Ureter (tissue), 1 donor: ENCODE data around the gene SEPHS2. TPM values are rescaled to one million over a fixed set of nuclear protein-coding genes. Genes with fewer than 3 reads are reported as not detected.
"Not testable (repeated sequence)": the region's sequence is repeated elsewhere in the genome, so short reads cannot be mapped to it uniquely, and the experiment has no call there.

ENCODE experiments used
- DNase-seq: peaks from one replicate; pipeline ENCODE4 v3.0.0-alpha.2; 2020; ENCODE audit warnings: low spot score
- total RNA-seq: library from RNA; stranded (reverse); gene quantifications from one replicate; pipeline ENCODE4 v1.2.4, GENCODE V29; 2023
- donor health status: DM: yes; HTN: yes; CAD: no.

Gene SEPHS2
- total RNA-seq, 1 donor from 2014 or later: 36.2 TPM

GRCh38 chr16:30470170-30470512, 24.5 kb upstream of the SEPHS2 start:
- no peak for DNase-seq

GRCh38 chr16:30464078-30464477, 18.4 kb upstream of the SEPHS2 start:
- no peak for DNase-seq

- DNase-seq: not testable (repeated sequence)
Measured at GRCh38 chr16:30461426-30461825, 15.8 kb upstream of the SEPHS2 start.

DNA sequence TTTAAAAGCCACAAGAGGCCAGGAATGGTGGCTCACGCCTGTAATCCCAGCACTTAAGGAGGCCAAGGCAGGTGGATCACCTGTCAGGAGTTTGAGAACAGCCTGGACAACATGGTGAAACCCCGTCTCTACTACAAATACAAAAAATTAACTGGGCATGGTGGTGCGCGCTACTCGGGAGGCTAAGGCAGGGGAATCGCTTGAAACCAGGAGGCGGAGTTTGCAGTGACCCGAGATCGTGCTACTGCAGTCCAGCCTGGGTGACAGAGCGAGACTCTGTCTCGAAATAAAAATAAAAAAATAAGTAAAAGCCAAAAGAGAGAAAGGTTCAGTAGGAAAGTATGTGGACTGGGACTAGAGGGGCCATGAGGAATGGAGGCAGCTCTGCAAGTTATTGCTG, 13.8 kb upstream of the SEPHS2 start:
- no peak for DNase-seq

- no peak for DNase-seq
Measured at GRCh38 chr16:30458561-30459394, 13.1 kb upstream of the SEPHS2 start.

DNA sequence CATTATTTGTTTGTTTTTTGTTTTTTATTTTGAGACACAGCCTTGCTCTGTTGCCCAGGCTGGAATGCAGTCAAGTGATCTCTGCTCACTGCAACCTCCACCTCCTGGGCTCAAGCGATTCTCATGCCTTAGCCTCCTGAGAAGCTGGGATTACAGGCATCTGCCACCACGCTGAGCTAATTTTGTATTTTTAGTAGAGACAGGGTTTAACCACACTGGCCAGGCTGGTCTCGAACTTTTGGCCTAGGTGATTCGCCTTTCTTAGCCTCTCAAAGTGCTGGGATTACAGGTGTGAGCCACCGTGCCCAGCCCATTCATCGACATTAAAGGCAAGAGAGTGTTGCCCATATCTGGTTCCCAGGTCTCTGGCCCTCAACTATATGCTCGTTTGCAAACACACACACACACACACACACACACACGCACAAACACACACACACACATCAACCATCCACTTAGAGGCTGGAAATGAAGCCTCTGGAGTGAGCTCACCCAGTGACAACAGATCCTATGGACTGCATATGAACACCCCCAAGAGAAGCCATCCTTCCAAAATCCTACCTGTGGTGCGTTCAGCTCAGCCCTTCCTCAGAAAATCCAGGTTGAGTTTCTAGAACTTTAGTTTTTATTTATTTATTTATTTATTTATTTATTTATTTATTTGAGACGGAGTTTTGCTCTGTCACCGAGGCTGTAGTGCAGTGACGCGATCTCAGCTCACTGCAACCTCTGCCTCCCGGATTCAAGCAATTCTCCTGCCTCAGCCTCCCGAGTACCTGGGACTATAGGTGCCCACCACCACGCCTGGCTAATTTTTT, 12.3 kb upstream of the SEPHS2 start:
- DNase-seq: no peak

- DNase-seq: no peak
Measured at GRCh38 chr16:30457256-30457655, 11.6 kb upstream of the SEPHS2 start.

DNA sequence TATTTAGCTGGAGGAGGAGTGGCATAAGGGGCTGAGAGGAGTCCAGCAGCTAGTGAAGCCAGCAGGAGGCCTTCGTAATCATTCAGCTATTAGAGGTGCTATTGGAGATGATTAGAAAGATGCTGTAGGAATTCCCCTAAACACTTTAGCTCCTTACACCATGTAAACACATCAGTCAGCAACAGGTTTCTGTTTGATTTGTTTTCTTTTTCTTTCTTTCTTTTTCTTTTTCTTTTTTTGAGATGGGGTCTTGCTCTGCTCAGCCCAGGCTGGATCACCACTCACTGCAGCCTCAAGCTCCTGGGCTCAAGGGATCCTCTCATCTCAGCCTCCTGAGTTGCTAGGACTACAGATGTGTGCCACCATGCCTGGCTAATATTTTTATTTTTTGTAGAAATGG, 10.6 kb upstream of the SEPHS2 start:
- no peak for DNase-seq

DNA sequence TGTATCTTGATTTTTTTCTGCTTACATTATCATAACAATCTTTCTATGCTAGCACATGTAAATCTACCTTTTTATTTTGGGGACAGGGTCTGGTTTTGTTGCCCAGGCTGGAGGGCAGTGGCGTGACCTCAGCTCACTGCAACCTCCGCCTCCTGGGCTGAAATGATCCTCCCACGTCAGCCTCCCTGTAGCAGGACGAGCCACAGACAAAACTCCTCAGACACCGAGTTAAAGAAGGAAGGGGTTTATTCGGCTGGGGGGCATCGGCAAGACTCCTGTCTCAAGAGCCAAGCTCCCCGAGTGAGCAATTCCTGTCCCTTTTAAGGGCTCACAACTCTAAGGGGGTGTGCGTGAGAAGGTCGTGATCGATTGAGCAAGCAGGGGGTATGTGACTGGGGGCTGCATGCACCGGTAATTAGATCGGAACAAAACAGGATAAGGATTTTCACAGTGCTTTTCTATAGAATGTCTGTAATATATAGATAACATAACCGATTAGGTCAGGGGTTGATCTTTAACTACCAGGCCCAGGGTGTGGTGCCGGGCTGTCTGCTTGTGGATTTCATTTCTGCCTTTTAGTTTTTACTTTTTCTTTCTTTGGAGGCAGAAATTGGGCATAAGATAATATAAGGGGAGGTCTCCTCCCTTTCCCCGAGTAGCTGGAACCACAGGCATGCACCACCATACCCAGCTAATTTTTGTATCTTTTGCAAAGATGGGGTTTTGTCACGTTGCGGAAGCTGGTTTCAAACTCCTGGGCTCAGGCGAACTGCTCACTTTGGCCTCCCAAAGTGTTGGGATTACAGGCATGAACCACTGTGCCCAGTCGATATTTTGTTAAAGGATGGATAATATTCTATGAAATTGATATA, 7.3 kb upstream of the SEPHS2 start:
- DNase-seq: not testable (repeated sequence)

DNA sequence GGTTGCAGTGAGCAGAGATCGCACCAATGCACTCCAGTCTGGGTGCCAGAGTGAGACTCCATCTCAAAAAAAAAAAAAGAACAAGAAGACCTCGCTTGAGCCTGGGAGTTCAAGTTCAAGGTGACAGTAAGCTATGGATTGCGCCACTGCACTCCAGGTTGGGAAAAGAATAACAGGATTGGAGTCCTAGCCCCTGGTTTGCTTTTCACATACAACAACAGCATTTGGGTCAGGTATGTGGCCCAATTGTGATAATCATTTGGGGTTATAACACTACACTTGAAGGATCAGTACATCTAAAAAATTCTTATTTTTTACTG, 3.4 kb upstream of the SEPHS2 start:
- DNase-seq: no peak

- no peak for DNase-seq
Measured at GRCh38 chr16:30447512-30448226, 2.0 kb upstream of the SEPHS2 start.

- DNase-seq: no peak
Measured at GRCh38 chr16:30446203-30446595, 525 bp upstream of the SEPHS2 start.

DNA sequence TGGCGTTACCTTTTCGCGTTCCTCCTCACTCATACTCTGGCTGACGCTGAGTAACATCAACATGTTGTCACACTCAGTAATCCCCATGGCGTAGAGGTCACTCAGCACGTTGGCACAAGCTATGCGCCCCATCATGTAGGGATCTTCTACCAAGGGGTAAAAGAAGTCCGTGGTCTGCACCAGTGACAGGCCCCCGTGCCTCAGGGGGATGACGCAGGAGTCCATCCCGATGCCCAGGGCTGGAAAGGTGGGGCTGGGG, 596 bp downstream of the SEPHS2 start:
- no peak for DNase-seq

- no peak for DNase-seq
Measured at GRCh38 chr16:30444231-30445148, 1.2 kb downstream of the SEPHS2 start.

- no peak for DNase-seq
Measured at GRCh38 chr16:30443631-30444030, 2.0 kb downstream of the SEPHS2 start.

- DNase-seq: no peak
Measured at GRCh38 chr16:30439720-30440348, 5.8 kb downstream of the SEPHS2 start.

DNA sequence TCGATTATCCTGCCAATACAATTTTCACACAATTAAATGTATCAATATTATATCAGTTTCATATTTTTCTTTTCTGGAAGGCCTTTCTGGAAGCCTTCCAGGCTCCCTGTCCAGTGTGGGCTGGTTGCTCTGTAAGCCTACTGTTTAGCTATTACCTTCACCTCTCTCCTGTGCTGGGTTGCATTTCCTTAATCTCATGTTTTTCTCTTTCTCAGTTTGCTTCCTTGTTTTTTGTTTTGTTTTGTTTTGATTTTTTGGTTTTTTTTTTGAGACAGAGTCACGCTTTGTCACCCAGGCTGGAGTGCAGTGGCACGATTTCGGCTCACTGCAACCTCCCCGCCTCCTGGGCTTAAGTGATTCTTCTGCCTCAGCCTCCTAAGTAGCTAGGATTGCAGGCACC, 6.8 kb downstream of the SEPHS2 start:
- DNase-seq: no peak

DNA sequence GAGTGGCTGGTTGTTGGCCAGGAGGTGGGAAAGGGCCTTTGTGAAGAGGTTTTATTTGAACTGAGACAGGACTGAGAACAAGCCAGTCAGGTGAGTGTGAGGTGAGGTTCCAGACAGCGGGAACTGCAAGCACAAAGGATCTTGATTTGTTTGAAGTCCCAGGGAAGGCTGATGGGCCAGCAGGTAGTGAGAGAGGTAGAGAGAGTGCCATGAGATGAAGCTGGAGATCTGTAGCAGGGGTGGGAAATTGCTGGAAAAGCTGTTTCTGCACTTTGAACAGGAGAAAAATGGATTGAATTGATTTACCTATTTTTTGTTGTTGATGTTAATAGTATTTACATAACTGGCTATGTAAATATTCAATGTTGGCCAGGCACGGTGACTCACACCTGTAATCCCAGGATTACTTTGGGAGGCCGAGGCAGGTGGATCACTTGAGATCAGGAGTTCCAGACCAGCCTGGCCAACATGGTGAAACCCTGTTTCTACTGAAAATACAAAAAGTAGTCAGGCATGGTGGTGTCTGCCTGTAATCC, 8.1 kb downstream of the SEPHS2 start:
- DNase-seq: no peak

- no peak for DNase-seq
Measured at GRCh38 chr16:30434852-30435251, 10.8 kb downstream of the SEPHS2 start.

DNA sequence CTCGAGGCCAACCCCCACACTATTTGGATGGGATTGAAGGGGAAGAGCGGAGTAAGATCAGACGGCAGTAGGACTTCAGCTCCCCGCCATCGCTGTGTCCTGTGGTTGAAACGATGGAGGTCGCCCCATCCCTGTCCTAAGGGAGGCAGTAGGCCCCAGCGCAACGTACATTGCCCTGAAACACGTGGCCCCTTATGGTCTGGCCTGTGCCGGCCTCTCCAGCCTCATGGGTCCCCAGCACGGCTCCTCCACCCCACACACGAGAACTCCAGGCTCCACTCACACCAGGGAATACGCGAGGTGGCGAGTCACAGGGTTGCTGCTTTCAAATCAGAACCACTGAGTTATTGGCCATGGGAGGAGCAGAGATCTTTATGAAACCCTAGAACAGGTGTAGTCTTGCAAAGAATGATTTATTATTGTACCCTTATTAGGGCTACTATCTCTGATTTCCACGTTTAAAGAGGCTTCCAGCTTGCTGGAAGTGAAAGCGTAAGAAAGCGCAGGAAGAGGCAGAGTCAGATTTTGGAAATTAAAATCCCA, 15.2 kb downstream of the SEPHS2 start:
- DNase-seq: no peak
